Lung microvascular endothelial cell (primary cell): ENCODE results near the gene NUDT9. TPM values are rescaled to one million over a fixed set of nuclear protein-coding genes. Genes with fewer than 3 reads are reported as not detected.
A peak's percentile ranks its signal among the peaks of the same experiment; 100 is the strongest.

Experiments used
- DNase-seq, 2 donors: peaks; one replicate each; pipeline versions ENCODE4 v3.0.0 to v3.0.0-alpha.2; 2010; ENCODE audit warnings: low read depth in 2 of 2
- total RNA-seq: library from RNA; depleted of rRNA; stranded (reverse); fragments of >200 nt; gene quantifications from 2 replicates; pipeline ENCODE4 v1.2.1, GENCODE V29; 2014

The NUDT9 gene
- total RNA-seq, 1 donor from 2014 or later, result 14.1 TPM

DNA sequence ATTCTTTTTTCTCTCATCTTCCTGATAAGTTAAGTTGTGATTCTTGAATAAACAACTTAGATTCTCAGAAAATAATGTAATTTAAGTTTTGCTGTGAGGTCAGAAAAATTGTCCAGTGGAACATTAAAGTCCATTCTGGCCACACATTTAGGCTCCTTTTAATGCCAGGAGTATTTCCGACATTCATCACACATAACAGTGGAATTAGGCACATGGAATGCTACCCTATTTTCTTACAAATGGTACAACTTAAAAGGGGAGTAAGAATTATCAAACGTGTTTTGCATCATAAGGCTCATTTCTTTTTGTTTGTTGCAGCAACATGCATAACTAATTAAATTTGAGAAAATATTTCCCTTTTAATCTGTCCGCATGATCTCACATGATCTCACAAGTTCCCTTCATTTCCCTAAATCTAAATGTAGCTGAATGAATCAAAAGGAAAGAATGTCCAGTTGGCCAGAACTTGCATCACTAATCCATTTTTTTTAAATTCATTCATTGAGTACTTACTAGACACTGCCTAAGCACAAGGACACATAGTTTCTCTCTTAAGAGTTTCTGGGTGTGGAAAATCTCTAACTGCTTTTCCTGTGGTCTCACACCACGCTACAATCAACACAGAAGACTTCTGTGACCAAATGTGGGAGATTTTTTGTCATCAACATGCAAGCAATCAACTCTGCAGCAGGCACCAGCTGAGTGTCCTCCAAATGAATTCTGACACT lies 84.8 kb downstream of the NUDT9 start:
- peak; percentile 65 to 69 for DNase-seq

Other genes with a start within 250 kb of the NUDT9 start
- gene KLHL8, start 202.0 kb upstream of the NUDT9 start, total RNA-seq, result 6.3 and 7.9 TPM in 2 replicates
- gene HSD17B13, start 99.7 kb upstream of the NUDT9 start, total RNA-seq, result under 0.01 TPM in 2 replicates
- gene HSD17B11, start 31.4 kb upstream of the NUDT9 start, total RNA-seq, result 31.2 and 35.5 TPM in 2 replicates
- 1.1 and 4.2 TPM in 2 replicates for gene SPARCL1, start 106.8 kb downstream of the NUDT9 start, total RNA-seq
- gene DSPP, start 186.0 kb downstream of the NUDT9 start, total RNA-seq, result not detected in 2 replicates
- gene DMP1, start 227.7 kb downstream of the NUDT9 start, total RNA-seq, result not detected in 2 replicates